H9 (cell line): Measurements from ENCODE around the gene BEX2. TPM values are rescaled to one million over a fixed set of nuclear protein-coding genes. Genes with fewer than 3 reads are reported as not detected.

Experiments used
- DNase-seq: peaks from one replicate; pipeline ENCODE4 v3.0.0-alpha.2; 2017
- H2AFZ ChIP-seq: one replicate; pipeline ENCODE4 v1.6.1; 2013; ENCODE audit warnings: mild to moderate bottlenecking, low read length, control low read depth, moderate library complexity
- H2AK5ac ChIP-seq: 2 replicates; pipeline ENCODE4 v1.6.1; 2013; ENCODE audit warnings: low read length, control low read depth, mixed read lengths; ENCODE audit not compliant: insufficient read length
- H2BK120ac ChIP-seq: one replicate; pipeline ENCODE4 v1.6.1; 2013; ENCODE audit warnings: low read depth, mild to moderate bottlenecking, low read length, control low read depth, inconsistent platforms; ENCODE audit not compliant: poor library complexity, severe bottlenecking
- H2BK12ac ChIP-seq: 2 replicates; pipeline ENCODE4 v1.6.1; 2013; ENCODE audit warnings: low read length, control low read depth, mixed read lengths, low read depth; ENCODE audit not compliant: insufficient read length
- H2BK15ac ChIP-seq: 2 replicates; pipeline ENCODE4 v1.6.1; 2013; ENCODE audit warnings: low read depth, low read length, control low read depth
- H2BK20ac ChIP-seq: one replicate; pipeline ENCODE4 v1.6.1; 2013; ENCODE audit warnings: low read depth, mild to moderate bottlenecking, low read length, control low read depth, inconsistent platforms; ENCODE audit not compliant: poor library complexity, severe bottlenecking
- H2BK5ac ChIP-seq: 2 replicates; pipeline ENCODE4 v1.6.1; 2013; ENCODE audit warnings: low read length, control low read depth, mixed read lengths; ENCODE audit not compliant: insufficient read length
- H3K14ac ChIP-seq: 2 replicates; pipeline ENCODE4 v1.6.1; 2013; ENCODE audit warnings: low read length, control low read depth; ENCODE audit not compliant: insufficient read depth
- H3K18ac ChIP-seq: 2 replicates; pipeline ENCODE4 v1.6.1; 2013; ENCODE audit warnings: low read depth, mild to moderate bottlenecking, mixed read lengths, low read length, control low read depth; ENCODE audit not compliant: insufficient read length
- H3K23ac ChIP-seq: 2 replicates; pipeline ENCODE4 v1.6.1; 2013; ENCODE audit warnings: low read length, control low read depth, mixed read lengths, low read depth; ENCODE audit not compliant: insufficient read length
- H3K23me2 ChIP-seq: 2 replicates; pipeline ENCODE4 v1.6.1; 2013; ENCODE audit warnings: low read depth, mild to moderate bottlenecking, mixed read lengths, low read length, control low read depth; ENCODE audit not compliant: insufficient read length, poor library complexity, severe bottlenecking
- H3K27ac ChIP-seq: 2 replicates; pipeline ENCODE4 v1.5.1; 2013; ENCODE audit warnings: low read length, control low read depth, mixed read lengths, low read depth; ENCODE audit not compliant: insufficient read length
- H3K27me3 ChIP-seq: 2 replicates; pipeline ENCODE4 v1.6.1; 2013; ENCODE audit warnings: low read length, control low read depth, inconsistent platforms; ENCODE audit not compliant: insufficient read depth
- H3K4ac ChIP-seq: 2 replicates; pipeline ENCODE4 v1.6.1; 2013; ENCODE audit warnings: low read depth, mild to moderate bottlenecking, control low read depth, inconsistent platforms, low read length, moderate library complexity
- H3K4me1 ChIP-seq: 2 replicates; pipeline ENCODE4 v1.6.1; 2013; ENCODE audit warnings: low read length, control low read depth, inconsistent platforms; ENCODE audit not compliant: insufficient read depth
- H3K4me2 ChIP-seq: 2 replicates; pipeline ENCODE4 v1.6.1; 2013; ENCODE audit warnings: low read length, control low read depth, mixed read lengths; ENCODE audit not compliant: insufficient read length, insufficient read depth
- H3K56ac ChIP-seq: 2 replicates; pipeline ENCODE4 v1.6.1; 2013; ENCODE audit warnings: low read depth, mild to moderate bottlenecking, mixed read lengths, low read length, control low read depth; ENCODE audit not compliant: insufficient read length
- H3K79me1 ChIP-seq: 2 replicates; pipeline ENCODE4 v1.6.1; 2013; ENCODE audit warnings: low read depth, mild to moderate bottlenecking, moderate library complexity, low read length, control low read depth, inconsistent platforms; ENCODE audit not compliant: insufficient read depth, poor library complexity, severe bottlenecking
- H3K79me2 ChIP-seq: 2 replicates; pipeline ENCODE4 v1.6.1; 2013; ENCODE audit warnings: low read length, control low read depth, inconsistent platforms; ENCODE audit not compliant: insufficient read depth
- H3K9ac ChIP-seq: 2 replicates; pipeline ENCODE4 v1.6.1; 2013; ENCODE audit warnings: low read length, control low read depth, mixed read lengths; ENCODE audit not compliant: insufficient read length; ENCODE audit errors: extremely low read depth
- H3K9me3 ChIP-seq: one replicate; pipeline ENCODE4 v1.6.1; 2013; ENCODE audit warnings: low read depth, low read length, inconsistent platforms; ENCODE audit not compliant: control insufficient read depth
- H3T11ph ChIP-seq: one replicate; pipeline ENCODE4 v1.6.1; 2013; ENCODE audit warnings: mild to moderate bottlenecking, low read length, control low read depth, inconsistent platforms
- H4K20me1 ChIP-seq: one replicate; pipeline ENCODE4 v1.6.1; 2013; ENCODE audit not compliant: control insufficient read depth, insufficient read length, insufficient read depth
- H4K5ac ChIP-seq: 2 replicates; pipeline ENCODE4 v1.6.1; 2013; ENCODE audit warnings: low read depth, mild to moderate bottlenecking, mixed read lengths, low read length, control low read depth; ENCODE audit not compliant: insufficient read length
- H4K8ac ChIP-seq: replicated peaks from 2 replicates; pipeline ENCODE4 v1.6.1; 2013; ENCODE audit warnings: low read length, control low read depth, mixed read lengths, low read depth; ENCODE audit not compliant: insufficient read length
- H4K91ac ChIP-seq: 2 replicates; pipeline ENCODE4 v1.6.1; 2013; ENCODE audit warnings: low read depth, mild to moderate bottlenecking, moderate library complexity, mixed read lengths, low read length, control low read depth; ENCODE audit not compliant: insufficient read length
- H3K27ac Mint-ChIP-seq, 3 experiments: 2 replicates in 2 of 3; 3 replicates in 1 of 3; pipeline ENCODE4 v1.8.0; 2020 to 2021; ENCODE audit warnings: mixed read lengths in 3 of 3, mild to moderate bottlenecking in 1 of 3, moderate library complexity in 1 of 3
- H3K27me3 Mint-ChIP-seq: 2 replicates; pipeline ENCODE4 v1.8.0; 2021; ENCODE audit warnings: low read depth, mild to moderate bottlenecking, moderate library complexity, mixed read lengths
- H3K36me3 Mint-ChIP-seq, 3 experiments: 2 replicates in 2 of 3; 3 replicates in 1 of 3; pipeline ENCODE4 v1.8.0; 2020 to 2021; ENCODE audit warnings: low read depth in 3 of 3, mixed read lengths in 3 of 3; ENCODE audit not compliant: insufficient read depth in 1 of 3
- H3K4me1 Mint-ChIP-seq, 2 experiments: 2 replicates each; pipeline ENCODE4 v1.8.0; 2020; ENCODE audit warnings: mixed read lengths in 2 of 2
- H3K4me3 Mint-ChIP-seq, 2 experiments: 2 replicates in 1 of 2; 3 replicates in 1 of 2; pipeline ENCODE4 v1.8.0; 2020 to 2021; ENCODE audit warnings: mild to moderate bottlenecking in 2 of 2, mixed read lengths in 2 of 2, moderate library complexity in 1 of 2
- H3K9me3 Mint-ChIP-seq, 2 experiments: 2 replicates in 1 of 2; 3 replicates in 1 of 2; pipeline ENCODE4 v1.8.0; 2020; ENCODE audit warnings: mild to moderate bottlenecking in 2 of 2, mixed read lengths in 2 of 2, moderate library complexity in 1 of 2
- WGBS: extraction: QIAGEN DNeasy Blood & Tissue Kit; methylation state at CpG from one replicate; pipeline ENCODE4 v1.1.7; 2013; ENCODE audit warnings: missing lambda C conversion rate, low lambda C conversion rate, mixed read lengths; ENCODE audit not compliant: insufficient read length; ENCODE audit errors: extremely low coverage; 5-methylcytosine and 5-hydroxymethylcytosine counted together
- total RNA-seq: library from RNA; stranded (reverse); gene quantifications from 2 replicates; pipeline ENCODE4 v1.2.1, GENCODE V29; 2021
- TF ChIP-seq, protein P1 (sequence below): fragments of 200-600 bp; sonication (generic); conservative IDR thresholded peaks from 3 replicates; pipeline ENCODE4 v1.8.0; 2021; ENCODE audit warnings: antibody characterized with exemption, mild to moderate bottlenecking

The BEX2 gene
- total RNA-seq, 1 experiment from 2014 or later = 29.6 TPM

DNA sequence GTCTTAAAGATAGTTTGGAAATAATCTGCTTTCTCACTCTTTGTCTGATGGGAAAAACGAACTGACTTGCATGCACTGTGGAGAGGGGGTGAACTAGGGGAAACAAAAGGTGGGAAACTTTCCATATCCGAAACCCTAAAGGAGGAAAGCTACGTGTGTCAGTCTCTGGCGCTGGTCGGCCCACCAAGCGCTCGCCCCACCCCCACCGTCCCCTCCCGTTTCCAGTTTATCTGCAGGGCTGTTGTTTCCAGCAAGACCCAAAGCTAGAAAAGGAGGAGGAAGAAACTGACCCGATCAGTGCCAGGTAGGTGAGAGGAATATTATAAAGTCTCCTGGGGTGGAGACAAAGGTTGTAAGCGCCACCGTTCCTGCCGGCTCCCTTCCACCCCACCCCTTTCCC lies 46.1 kb upstream of the BEX2 start:
- H3K4me1 Mint-ChIP-seq = peaks cover 10 to 16% of the 10 kb centered on the region in 2 experiments
- no CpG with 5 or more reads among the region's 13 CpGs for WGBS
- TF ChIP-seq, protein P1, sequence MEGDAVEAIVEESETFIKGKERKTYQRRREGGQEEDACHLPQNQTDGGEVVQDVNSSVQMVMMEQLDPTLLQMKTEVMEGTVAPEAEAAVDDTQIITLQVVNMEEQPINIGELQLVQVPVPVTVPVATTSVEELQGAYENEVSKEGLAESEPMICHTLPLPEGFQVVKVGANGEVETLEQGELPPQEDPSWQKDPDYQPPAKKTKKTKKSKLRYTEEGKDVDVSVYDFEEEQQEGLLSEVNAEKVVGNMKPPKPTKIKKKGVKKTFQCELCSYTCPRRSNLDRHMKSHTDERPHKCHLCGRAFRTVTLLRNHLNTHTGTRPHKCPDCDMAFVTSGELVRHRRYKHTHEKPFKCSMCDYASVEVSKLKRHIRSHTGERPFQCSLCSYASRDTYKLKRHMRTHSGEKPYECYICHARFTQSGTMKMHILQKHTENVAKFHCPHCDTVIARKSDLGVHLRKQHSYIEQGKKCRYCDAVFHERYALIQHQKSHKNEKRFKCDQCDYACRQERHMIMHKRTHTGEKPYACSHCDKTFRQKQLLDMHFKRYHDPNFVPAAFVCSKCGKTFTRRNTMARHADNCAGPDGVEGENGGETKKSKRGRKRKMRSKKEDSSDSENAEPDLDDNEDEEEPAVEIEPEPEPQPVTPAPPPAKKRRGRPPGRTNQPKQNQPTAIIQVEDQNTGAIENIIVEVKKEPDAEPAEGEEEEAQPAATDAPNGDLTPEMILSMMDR = no peak
- no peak overlapping the region for H3K56ac ChIP-seq
- H3K27ac Mint-ChIP-seq = peak overlapping the region; percentile 79 to 97 (median 86); a peak in 6 of 7 replicates
- no peak overlapping the region for H2BK120ac ChIP-seq
- peak overlapping the region; percentile 60 for H3K9ac ChIP-seq
- H3K79me2 ChIP-seq = no peaks in the 10 kb centered on the region
- H4K8ac ChIP-seq = no peak overlapping the region
- peak overlapping the region; percentile 37 for H3K27ac ChIP-seq
- peak overlapping the region; percentile 87 to 92 for H3K4me3 Mint-ChIP-seq
- no peaks in the 10 kb centered on the region for H3K79me1 ChIP-seq
- no peaks in the 10 kb centered on the region for H4K20me1 ChIP-seq
- no peak overlapping the region for H3K23ac ChIP-seq
- no peak overlapping the region for H3K4ac ChIP-seq
- peaks cover 8% of the 10 kb centered on the region for H3K23me2 ChIP-seq
- H3K4me2 ChIP-seq = peak overlapping the region; percentile 63
- no peak overlapping the region for H2AK5ac ChIP-seq
- no peak overlapping the region for H2BK20ac ChIP-seq
- no peak for DNase-seq
- H2BK12ac ChIP-seq = no peak overlapping the region
- no peak overlapping the region for H2BK15ac ChIP-seq
- no peak overlapping the region for H2BK5ac ChIP-seq
- H2AFZ ChIP-seq = no peak overlapping the region
- H3K18ac ChIP-seq = no peak overlapping the region
- no peak overlapping the region for H4K91ac ChIP-seq
- no peaks in the 10 kb centered on the region for H3K9me3 ChIP-seq
- no peak overlapping the region for H4K5ac ChIP-seq
- H3K27me3 ChIP-seq = no peaks in the 10 kb centered on the region
- peak overlapping the region; percentile 66; the same call in 1 of the 2 replicates for H3K14ac ChIP-seq
- H3K27me3 Mint-ChIP-seq = no peaks in the 10 kb centered on the region
- H3K4me1 ChIP-seq = peaks cover 3% of the 10 kb centered on the region; the same call in 1 of the 2 replicates
- no peak overlapping the region for H3T11ph ChIP-seq
- peaks cover 0 to 13% (median 13%) of the 10 kb centered on the region in 3 experiments; a peak in 5 of 7 replicates for H3K36me3 Mint-ChIP-seq
- peaks cover 0 to 59% of the 10 kb centered on the region in 2 experiments; a peak in 3 of 5 replicates for H3K9me3 Mint-ChIP-seq
